ENCODE results near the gene FGF18.
"Not testable (repeated sequence)": the region's sequence is repeated elsewhere in the genome, so short reads cannot be mapped to it uniquely, and the experiment has no call there.

Gene FGF18

GRCh38 chr5:171398660-171399059 is 20.8 kb upstream of the FGF18 start:
- DNase-seq (ENCODE audit: low read depth, low spot score); H3K27ac ChIP-seq: not testable (repeated sequence)

- H3K27ac ChIP-seq = no peak overlapping the region
- no peak for DNase-seq (ENCODE audit: low read depth, low spot score)
Observed at GRCh38 chr5:171400169-171400568, 19.3 kb upstream of the FGF18 start.

GRCh38 chr5:171401167-171401947 is 18.1 kb upstream of the FGF18 start:
- DNase-seq (ENCODE audit: low read depth, low spot score) = no peak
- no peak overlapping the region for H3K27ac ChIP-seq

GRCh38 chr5:171402751-171403150 is 16.7 kb upstream of the FGF18 start:
- H3K27ac ChIP-seq; DNase-seq (ENCODE audit: low read depth, low spot score): not testable (repeated sequence)

GRCh38 chr5:171405615-171406014 is 13.8 kb upstream of the FGF18 start:
- DNase-seq (ENCODE audit: low read depth, low spot score) = no peak
- no peak overlapping the region for H3K27ac ChIP-seq

GRCh38 chr5:171407234-171407633 is 12.2 kb upstream of the FGF18 start:
- H3K27ac ChIP-seq = peak overlapping the region; percentile 7
- DNase-seq (ENCODE audit: low read depth, low spot score) = no peak

GRCh38 chr5:171409164-171410136 is 10.0 kb upstream of the FGF18 start:
- no peak for DNase-seq (ENCODE audit: low read depth, low spot score)
- H3K27ac ChIP-seq = peak overlapping the region; percentile 62

- peak overlapping the region; percentile 62 for H3K27ac ChIP-seq
- no peak for DNase-seq (ENCODE audit: low read depth, low spot score)
Observed at GRCh38 chr5:171410181-171410580, 9.3 kb upstream of the FGF18 start.

GRCh38 chr5:171412186-171412585 is 7.3 kb upstream of the FGF18 start:
- no peak overlapping the region for H3K27ac ChIP-seq

GRCh38 chr5:171413153-171413910 is 6.1 kb upstream of the FGF18 start:
- H3K27ac ChIP-seq = no peak overlapping the region
- DNase-seq (ENCODE audit: low read depth, low spot score) = no peak

More at GRCh38 chr5:171412186-171412585, 7.3 kb upstream of the FGF18 start:
- no peak for DNase-seq (ENCODE audit: low read depth, low spot score)

GRCh38 chr5:171413993-171414392 is 5.5 kb upstream of the FGF18 start:
- H3K27ac ChIP-seq; DNase-seq (ENCODE audit: low read depth, low spot score): not testable (repeated sequence)

- H3K27ac ChIP-seq = no peak overlapping the region
- DNase-seq (ENCODE audit: low read depth, low spot score) = no peak
Observed at GRCh38 chr5:171415115-171415730, 4.2 kb upstream of the FGF18 start.

GRCh38 chr5:171416160-171417049 is 3.0 kb upstream of the FGF18 start:
- no peak overlapping the region for H3K27ac ChIP-seq
- DNase-seq (ENCODE audit: low read depth, low spot score) = no peak

GRCh38 chr5:171418316-171418981 is 998 bp upstream of the FGF18 start:
- peak; percentile 36 for DNase-seq (ENCODE audit: low read depth, low spot score)
- H3K27ac ChIP-seq = no peak overlapping the region

- no peak overlapping the region for H3K27ac ChIP-seq
- DNase-seq (ENCODE audit: low read depth, low spot score) = no peak
Observed at GRCh38 chr5:171419688-171420430, 412 bp downstream of the FGF18 start.

GRCh38 chr5:171420431-171421241 is 1.2 kb downstream of the FGF18 start:
- no peak overlapping the region for H3K27ac ChIP-seq
- DNase-seq (ENCODE audit: low read depth, low spot score) = peak; percentile 18
